ENCODE data around the gene CLDN24.

DNA sequence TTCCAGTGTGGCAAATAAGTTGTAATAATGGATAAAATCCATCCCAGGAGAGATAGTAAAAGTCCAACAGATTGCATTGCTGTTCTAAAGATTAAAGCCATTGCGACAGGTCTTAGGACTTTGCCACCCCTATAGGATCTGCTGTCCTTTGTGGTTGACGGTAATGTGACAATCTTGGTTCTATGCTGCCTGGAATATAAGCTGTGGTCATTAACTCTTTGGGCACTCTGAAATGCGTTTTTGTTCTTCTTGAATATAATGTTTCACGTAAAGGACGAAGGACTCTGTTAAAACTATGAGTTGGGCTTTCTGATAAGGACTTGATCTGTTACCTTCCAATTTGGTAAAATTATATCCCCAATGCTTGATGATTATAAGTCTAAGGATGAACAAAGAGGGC, at the start of gene CLDN24:
- TF ChIP-seq, protein P1, sequence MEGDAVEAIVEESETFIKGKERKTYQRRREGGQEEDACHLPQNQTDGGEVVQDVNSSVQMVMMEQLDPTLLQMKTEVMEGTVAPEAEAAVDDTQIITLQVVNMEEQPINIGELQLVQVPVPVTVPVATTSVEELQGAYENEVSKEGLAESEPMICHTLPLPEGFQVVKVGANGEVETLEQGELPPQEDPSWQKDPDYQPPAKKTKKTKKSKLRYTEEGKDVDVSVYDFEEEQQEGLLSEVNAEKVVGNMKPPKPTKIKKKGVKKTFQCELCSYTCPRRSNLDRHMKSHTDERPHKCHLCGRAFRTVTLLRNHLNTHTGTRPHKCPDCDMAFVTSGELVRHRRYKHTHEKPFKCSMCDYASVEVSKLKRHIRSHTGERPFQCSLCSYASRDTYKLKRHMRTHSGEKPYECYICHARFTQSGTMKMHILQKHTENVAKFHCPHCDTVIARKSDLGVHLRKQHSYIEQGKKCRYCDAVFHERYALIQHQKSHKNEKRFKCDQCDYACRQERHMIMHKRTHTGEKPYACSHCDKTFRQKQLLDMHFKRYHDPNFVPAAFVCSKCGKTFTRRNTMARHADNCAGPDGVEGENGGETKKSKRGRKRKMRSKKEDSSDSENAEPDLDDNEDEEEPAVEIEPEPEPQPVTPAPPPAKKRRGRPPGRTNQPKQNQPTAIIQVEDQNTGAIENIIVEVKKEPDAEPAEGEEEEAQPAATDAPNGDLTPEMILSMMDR (IDR thresholded peaks at IDR 0.05) = no peak
- TF ChIP-seq POLR2A (IDR thresholded peaks at IDR 0.05) = no peak

All from testis (tissue), 2 donors.